SK-N-SH (cell line): ENCODE data around the gene TPSG1. TPM values are rescaled to one million over a fixed set of nuclear protein-coding genes. Genes with fewer than 3 reads are reported as not detected.
"Not testable (repeated sequence)": the region's sequence is repeated elsewhere in the genome, so short reads cannot be mapped to it uniquely, and the experiment has no call there.

Experiments used
- CTCF ChIA-PET: fragments of 300-600, 350-600 bp; formaldehyde crosslinking; extraction: SDS; loops from one replicate; lab custom pipeline; 2021; lab: Yijun Ruan, JAX
- POLR2A ChIA-PET: fragments of 350-600 bp; sonication (Branson Sonifier 250); formaldehyde crosslinking; extraction: SDS; loops from one replicate; lab custom pipeline; 2020; ENCODE audit warnings: antibody characterized with exemption, inconsistent platforms; lab: Yijun Ruan, JAX
- DNase-seq: peaks from one replicate; pipeline ENCODE4 v3.0.0; 2012
- H2AFZ ChIP-seq: fragments of 200-600 bp; sonication (generic); 2 replicates; pipeline ENCODE4 v1.8.1; 2016; ENCODE audit warnings: antibody characterized with exemption, mild to moderate bottlenecking, low read depth
- H3F3A ChIP-seq: fragments of 200-600 bp; sonication (generic); replicated peaks from 2 replicates; pipeline ENCODE3; 2016; ENCODE audit warnings: antibody characterized with exemption, mild to moderate bottlenecking; ENCODE audit not compliant: insufficient read depth
- H3K27ac ChIP-seq, 2 experiments: fragments of 200-500 bp in 1 of 2; fragments of 200-600 bp in 1 of 2; sonication (Bioruptor generic) in 1 of 2; sonication (generic), shearing (Covaris generic) in 1 of 2; 2 replicates each; pipeline versions ENCODE4 v1.5.1 to v1.6.1; 2014 to 2016; ENCODE audit warnings: low read depth in 2 of 2, inconsistent platforms in 1 of 2, low read length in 1 of 2, mild to moderate bottlenecking in 1 of 2, mixed read lengths in 1 of 2
- H3K27me3 ChIP-seq: fragments of 200-600 bp; sonication (generic), shearing (Covaris generic); 2 replicates; pipeline ENCODE4 v1.6.1; 2016; ENCODE audit warnings: mixed run types; ENCODE audit not compliant: insufficient read depth
- H3K36me3 ChIP-seq, 2 experiments: fragments of 200-500 bp in 1 of 2; fragments of 200-600 bp in 1 of 2; sonication (Bioruptor generic) in 1 of 2; sonication (generic) in 1 of 2; replicated peaks in 1 of 2; 2 replicates each; pipeline versions ENCODE3 to v1.5.1; 2014 to 2016; ENCODE audit warnings: low read length in 1 of 2, mild to moderate bottlenecking in 1 of 2; ENCODE audit not compliant: insufficient read depth in 2 of 2, control insufficient read depth in 1 of 2
- H3K4me1 ChIP-seq, 2 experiments: fragments of 200-500 bp in 1 of 2; fragments of 200-600 bp in 1 of 2; sonication (Bioruptor generic) in 1 of 2; sonication (generic), shearing (Covaris generic) in 1 of 2; 2 replicates each; pipeline versions ENCODE4 v1.5.1 to v1.6.1; 2014 to 2016; ENCODE audit warnings: low read depth in 1 of 2, low read length in 1 of 2, mixed run types in 1 of 2; ENCODE audit not compliant: insufficient read depth in 2 of 2, control insufficient read depth in 1 of 2
- H3K4me2 ChIP-seq: fragments of 200-600 bp; sonication (generic), shearing (Covaris generic); 2 replicates; pipeline ENCODE4 v1.6.1; 2017; ENCODE audit warnings: mixed run types
- H3K4me3 ChIP-seq, 2 experiments: fragments of 200-500 bp in 1 of 2; fragments of 200-600 bp in 1 of 2; sonication (Bioruptor generic) in 1 of 2; sonication (generic), shearing (Covaris generic) in 1 of 2; 2 replicates each; pipeline versions ENCODE4 v1.5.1 to v1.8.1; 2014 to 2016; ENCODE audit warnings: low read depth in 2 of 2, inconsistent platforms in 1 of 2, low read length in 1 of 2, mild to moderate bottlenecking in 1 of 2, mixed read lengths in 1 of 2, moderate library complexity in 1 of 2
- H3K79me2 ChIP-seq: fragments of 200-600 bp; sonication (generic); 2 replicates; pipeline ENCODE4 v1.8.1; 2017; ENCODE audit warnings: mild to moderate bottlenecking; ENCODE audit not compliant: insufficient read depth
- H3K9ac ChIP-seq: fragments of 200-600 bp; sonication (generic); 2 replicates; pipeline ENCODE4 v1.6.1; 2017; ENCODE audit warnings: mixed run types
- H3K9me2 ChIP-seq: fragments of 200-600 bp; sonication (generic); 2 replicates; pipeline ENCODE4 v1.6.1; 2017; ENCODE audit warnings: mixed run types
- H3K9me3 ChIP-seq: fragments of 200-600 bp; sonication (generic); 2 replicates; pipeline ENCODE4 v1.6.1; 2017; ENCODE audit warnings: mixed run types, mild to moderate bottlenecking, moderate library complexity
- H4K20me1 ChIP-seq: fragments of 200-600 bp; sonication (generic); 2 replicates; pipeline ENCODE4 v1.6.1; 2017; ENCODE audit warnings: mild to moderate bottlenecking, mixed run types; ENCODE audit not compliant: insufficient read depth
- ELF1 ChIP-seq: IDR thresholded peaks from 2 replicates; pipeline ENCODE4 v1.4.0; 2012
- EP300 ChIP-seq, 2 experiments: IDR thresholded peaks; 2 replicates each; pipeline versions ENCODE4 v1.4.0 to v1.6.1; 2012; ENCODE audit warnings: borderline replicate concordance in 1 of 2, low read depth in 1 of 2, low read length in 1 of 2
- FOSL2 ChIP-seq: IDR thresholded peaks from 2 replicates; pipeline ENCODE4 v1.4.0; 2012; ENCODE audit warnings: low read depth, mild to moderate bottlenecking, moderate library complexity, borderline replicate concordance
- FOXJ3 ChIP-seq: sonication (generic); formaldehyde crosslinking; IDR thresholded peaks from 2 replicates; pipeline ENCODE4 v1.5.1; 2020; ENCODE audit warnings: mild to moderate bottlenecking, missing genetic modification reagents
- FOXM1 ChIP-seq: IDR thresholded peaks from 2 replicates; pipeline ENCODE4 v1.4.0; 2012; ENCODE audit warnings: low read depth, mild to moderate bottlenecking
- GABPA ChIP-seq: IDR thresholded peaks from 2 replicates; pipeline ENCODE4 v1.4.0; 2012; ENCODE audit warnings: low read depth, mild to moderate bottlenecking
- IRF3 ChIP-seq: fragments of 150-350 bp; IDR thresholded peaks from 2 replicates; pipeline ENCODE4 v1.6.1; 2016; ENCODE audit warnings: mild to moderate bottlenecking, low read depth, low read length
- MEF2A ChIP-seq: IDR thresholded peaks from 2 replicates; pipeline ENCODE4 v1.4.0; 2012; ENCODE audit warnings: low read depth, borderline replicate concordance
- NFIC ChIP-seq: IDR thresholded peaks from 2 replicates; pipeline ENCODE4 v1.4.0; 2012; ENCODE audit warnings: borderline replicate concordance
- POLR2AphosphoS5 ChIP-seq: IDR thresholded peaks from 2 replicates; pipeline ENCODE4 v1.6.1; 2012; ENCODE audit warnings: low read depth, low read length
- RAD21 ChIP-seq: IDR thresholded peaks from 2 replicates; pipeline ENCODE4 v1.6.1; 2012; ENCODE audit warnings: mild to moderate bottlenecking, low read length
- RCOR1 ChIP-seq: fragments of 150-350 bp; IDR thresholded peaks from 2 replicates; pipeline ENCODE4 v1.6.1; 2017; ENCODE audit warnings: antibody characterized with exemption, low read length
- SIN3A ChIP-seq: IDR thresholded peaks from 2 replicates; pipeline ENCODE4 v1.6.1; 2012; ENCODE audit warnings: low read depth, mild to moderate bottlenecking, low read length, moderate library complexity, borderline replicate concordance
- SMC3 ChIP-seq: IDR thresholded peaks from 2 replicates; pipeline ENCODE4 v1.6.1; 2012; ENCODE audit warnings: low read depth, low read length, improper control_type of control experiment
- ZBTB33 ChIP-seq: IDR thresholded peaks from 2 replicates; pipeline ENCODE4 v1.4.0; 2012; ENCODE audit warnings: low read depth, borderline replicate concordance
- WGBS: methylation state at CpG from one replicate; pipeline ENCODE4 v1.1.6; 2017; ENCODE audit warnings: low lambda C conversion rate; 5-methylcytosine and 5-hydroxymethylcytosine counted together
- polyA plus RNA-seq, 3 experiments: library from polyadenylated mRNA; depleted of rRNA; stranded (reverse); fragments of >200 nt; gene quantifications; 2 replicates each; pipeline ENCODE4 v1.2.3, GENCODE V29; 2012

Gene TPSG1
- polyA plus RNA-seq, 1 of the 3 experiments (the other 2 are of a cell fraction): not detected

GRCh38 chr16:1237990-1238389 is 12.9 kb upstream of the TPSG1 start:
- H3K4me3 ChIP-seq: no peak overlapping the region
- no peak overlapping the region for H3K9ac ChIP-seq
- POLR2A ChIA-PET: no interaction called here
- 45% methylated on average over 9 of the region's 9 CpGs for WGBS
- H3K9me2 ChIP-seq: no peaks in the 10 kb centered on the region
- H3K27me3 ChIP-seq: peaks cover 9% of the 10 kb centered on the region; the same call in 1 of the 2 replicates
- H3K9me3 ChIP-seq: no peaks in the 10 kb centered on the region
- H2AFZ ChIP-seq: no peak overlapping the region
- no peak for TF ChIP-seq FOSL2
- TF ChIP-seq ZBTB33: no peak
- TF ChIP-seq IRF3: no peak
- TF ChIP-seq POLR2AphosphoS5: no peak
- TF ChIP-seq ELF1: no peak
- no peak for TF ChIP-seq MEF2A
- TF ChIP-seq SIN3A: no peak
- no peak for TF ChIP-seq RCOR1
- TF ChIP-seq EP300 (IDR thresholded peaks at IDR 0.05; ENCODE audit: borderline replicate concordance in 1 of 2, low read depth in 1 of 2, low read length in 1 of 2): no peak
- no peak for TF ChIP-seq FOXJ3 (CRISPR knock-in tag)
- no peak for TF ChIP-seq FOXM1
- TF ChIP-seq GABPA: no peak
- TF ChIP-seq SMC3: no peak
- TF ChIP-seq RAD21: no peak
- no peak for TF ChIP-seq NFIC
- H3F3A ChIP-seq: peaks cover 3% of the 10 kb centered on the region
- H3K4me2 ChIP-seq: no peak overlapping the region
- H4K20me1 ChIP-seq: no peaks in the 10 kb centered on the region
- CTCF ChIA-PET: interaction anchor here (0.8 kb wide), 1 partner anchor 21 kb away, joined by 3 read pairs; no protein-coding TSS in a partner anchor
- no peaks in the 10 kb centered on the region for H3K36me3 ChIP-seq
- DNase-seq: no peak
- H3K79me2 ChIP-seq: no peaks in the 10 kb centered on the region
- no peak overlapping the region for H3K27ac ChIP-seq
- no peaks in the 10 kb centered on the region; a peak in 1 of 4 replicates for H3K4me1 ChIP-seq

- no CpG with 5 or more reads among the region's 29 CpGs for WGBS
- not testable (repeated sequence) for H3K4me1 ChIP-seq, DNase-seq
These were observed 11.6 kb upstream of the TPSG1 start for GRCh38 chr16:1236659-1237058.

GRCh38 chr16:1232049-1232748 is 7.1 kb upstream of the TPSG1 start:
- H3K27ac ChIP-seq, H3K9me2 ChIP-seq, H2AFZ ChIP-seq, CTCF ChIA-PET, H4K20me1 ChIP-seq, H3F3A ChIP-seq, H3K79me2 ChIP-seq, H3K36me3 ChIP-seq, H3K27me3 ChIP-seq, H3K4me2 ChIP-seq, POLR2A ChIA-PET, H3K9me3 ChIP-seq, H3K4me1 ChIP-seq, DNase-seq, H3K4me3 ChIP-seq, H3K9ac ChIP-seq: not testable (repeated sequence)
- WGBS: no CpG with 5 or more reads among the region's 47 CpGs

More at GRCh38 chr16:1236659-1237058, 11.6 kb upstream of the TPSG1 start:
- H3K4me3 ChIP-seq, H3K27ac ChIP-seq, H3K79me2 ChIP-seq, H3K9me2 ChIP-seq, H4K20me1 ChIP-seq, CTCF ChIA-PET, H3F3A ChIP-seq, H3K27me3 ChIP-seq, H2AFZ ChIP-seq, POLR2A ChIA-PET, H3K36me3 ChIP-seq, H3K9me3 ChIP-seq, H3K9ac ChIP-seq, H3K4me2 ChIP-seq: not testable (repeated sequence)

GRCh38 chr16:1231301-1231700 is 6.2 kb upstream of the TPSG1 start:
- 47% methylated on average over 7 of the region's 7 CpGs for WGBS
- H2AFZ ChIP-seq, H3K9me2 ChIP-seq, H3K9me3 ChIP-seq, POLR2A ChIA-PET, H3K27me3 ChIP-seq, DNase-seq, H3K36me3 ChIP-seq, H3K27ac ChIP-seq, H3K9ac ChIP-seq, H4K20me1 ChIP-seq, H3K4me1 ChIP-seq, H3K4me3 ChIP-seq, H3F3A ChIP-seq, H3K4me2 ChIP-seq, CTCF ChIA-PET, H3K79me2 ChIP-seq: not testable (repeated sequence)
